ENCODE measurements around the gene CPM.
"Not testable (repeated sequence)": the region's sequence is repeated elsewhere in the genome, so short reads cannot be mapped to it uniquely, and the experiment has no call there.

Gene CPM

DNA sequence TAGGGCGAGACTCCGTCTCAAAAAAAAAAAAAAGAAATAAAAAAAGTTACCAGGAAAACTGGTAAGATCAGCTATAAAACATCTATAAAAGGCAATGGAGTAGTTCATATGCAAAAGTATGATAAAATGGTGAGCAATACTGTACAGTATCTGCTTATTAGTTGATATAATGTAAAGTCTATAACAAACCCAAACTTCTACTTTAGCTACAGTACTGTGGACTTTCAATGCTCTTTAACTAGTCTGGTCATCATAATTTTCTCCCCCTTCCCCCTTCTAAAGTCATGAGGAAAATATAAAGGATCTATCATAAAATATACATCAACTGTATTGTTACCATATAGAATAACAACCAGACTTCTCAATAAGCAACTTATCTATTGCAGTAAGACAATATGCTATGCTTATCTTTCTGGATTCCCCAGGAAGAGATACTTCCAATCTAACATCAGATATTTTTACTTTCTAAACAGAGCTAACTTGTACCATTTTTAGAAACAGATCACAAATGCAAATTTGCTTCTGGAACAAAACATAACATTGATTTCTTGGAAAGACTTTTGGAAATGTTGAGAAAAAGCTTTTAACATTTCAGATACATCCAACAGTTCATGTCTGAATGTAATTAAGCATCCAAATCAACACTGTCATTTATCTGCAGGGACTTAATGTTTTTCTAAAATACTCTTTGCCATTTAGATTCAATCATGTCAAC is 81.2 kb downstream of the CPM start:
- no peak for DNase-seq (ENCODE audit: low read depth)

DNA sequence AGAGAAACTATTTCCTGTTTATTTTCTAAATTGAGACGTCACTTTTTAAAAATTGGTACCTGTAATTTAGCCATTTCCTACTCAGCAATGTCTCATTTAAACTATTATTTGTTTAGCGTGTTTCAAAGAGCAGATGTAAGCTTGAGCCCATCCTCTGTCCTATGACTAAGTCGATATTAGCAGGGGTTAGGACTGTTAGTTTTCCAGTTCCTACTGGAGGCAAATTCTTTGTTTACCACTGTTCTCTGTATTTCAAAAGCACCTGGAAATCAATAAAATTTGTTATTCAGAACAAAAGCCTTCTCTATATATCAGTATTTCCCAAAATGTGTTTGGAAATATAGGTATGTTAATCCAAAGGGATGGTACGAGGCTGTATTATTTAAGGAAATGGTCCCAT is 82.6 kb downstream of the CPM start:
- DNase-seq (ENCODE audit: low read depth), result no peak

DNA sequence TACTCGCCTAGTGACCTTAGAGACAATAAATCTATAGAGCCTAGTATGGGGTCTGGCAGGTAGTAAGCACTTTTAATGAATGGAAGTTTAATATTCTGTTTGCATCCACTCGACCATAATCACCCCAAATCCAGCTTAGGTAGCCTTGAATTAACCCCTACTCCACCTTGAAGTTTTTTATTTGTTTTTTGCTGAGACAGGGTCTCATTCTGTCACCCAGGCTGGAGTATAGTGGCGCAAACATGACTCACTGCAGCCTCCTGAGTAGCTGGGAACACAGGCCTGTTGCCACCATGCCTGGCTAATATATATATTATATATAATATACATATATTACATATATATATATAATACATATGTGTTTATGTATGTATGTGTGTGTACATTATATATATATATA is 86.2 kb downstream of the CPM start:
- no peak for DNase-seq (ENCODE audit: low read depth)

DNA sequence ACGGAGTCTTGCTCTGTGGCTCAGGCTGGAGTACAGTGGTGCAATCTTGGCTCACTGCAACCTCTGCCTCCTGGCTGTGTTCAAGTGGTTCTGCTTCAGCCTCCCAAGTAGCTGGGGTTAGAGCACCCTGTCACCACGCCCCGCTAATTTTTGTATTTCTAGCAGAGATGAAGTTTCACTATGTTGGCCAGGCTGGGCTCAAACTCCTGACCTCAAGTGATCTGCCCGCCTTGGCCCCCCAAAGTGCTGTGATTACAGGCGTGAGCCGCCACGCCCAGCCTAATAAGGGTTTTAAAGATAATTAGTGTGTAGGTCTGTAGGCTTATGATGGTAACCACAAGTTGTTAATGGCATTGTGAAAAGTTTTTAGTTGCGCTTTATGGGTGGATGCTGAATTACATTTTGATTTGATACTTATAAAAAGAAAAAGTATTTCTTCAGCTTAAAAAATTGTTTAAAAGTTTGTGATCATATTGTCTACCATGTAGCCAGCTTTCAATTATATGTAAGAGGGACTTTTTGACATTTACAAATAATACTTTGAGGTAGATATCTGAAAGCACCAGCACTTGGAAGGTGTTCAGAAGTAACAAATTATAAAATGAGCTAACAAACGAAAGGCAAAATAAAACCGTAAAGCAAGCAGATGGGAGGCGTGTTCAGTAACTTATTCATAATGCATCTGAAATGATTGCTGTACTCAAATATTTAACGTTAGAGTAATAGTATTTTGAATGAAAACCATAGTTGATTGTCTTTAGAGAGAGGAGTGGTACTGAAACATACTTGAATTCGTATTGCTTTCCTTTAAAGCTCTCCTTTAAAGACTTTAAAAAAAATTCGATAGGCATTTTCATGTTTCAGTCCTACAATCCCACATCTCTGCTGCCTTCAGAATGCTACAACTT is 87.9 kb downstream of the CPM start:
- DNase-seq (ENCODE audit: low read depth), result no peak

DNA sequence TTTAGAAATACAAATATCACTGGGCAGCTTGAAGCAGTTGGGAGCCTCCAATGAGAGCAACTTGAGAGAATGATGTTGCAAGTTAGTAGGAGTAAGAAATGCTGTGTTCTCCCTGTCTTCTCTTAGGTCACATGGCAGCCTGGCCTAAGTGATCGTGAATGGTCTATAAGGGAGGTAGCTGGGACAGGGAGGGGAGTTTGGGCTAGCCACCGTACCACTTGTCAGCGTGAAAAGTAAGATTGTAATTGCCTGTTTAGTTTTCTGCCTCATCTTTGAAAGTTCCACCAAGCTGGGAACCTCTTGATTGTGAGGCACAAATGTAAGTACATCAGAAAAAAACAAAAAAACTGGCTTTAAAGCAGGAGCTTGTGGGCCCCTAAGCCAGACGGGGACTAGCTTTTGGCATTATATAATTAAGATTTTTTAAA is 88.6 kb downstream of the CPM start:
- no peak for DNase-seq (ENCODE audit: low read depth)

DNA sequence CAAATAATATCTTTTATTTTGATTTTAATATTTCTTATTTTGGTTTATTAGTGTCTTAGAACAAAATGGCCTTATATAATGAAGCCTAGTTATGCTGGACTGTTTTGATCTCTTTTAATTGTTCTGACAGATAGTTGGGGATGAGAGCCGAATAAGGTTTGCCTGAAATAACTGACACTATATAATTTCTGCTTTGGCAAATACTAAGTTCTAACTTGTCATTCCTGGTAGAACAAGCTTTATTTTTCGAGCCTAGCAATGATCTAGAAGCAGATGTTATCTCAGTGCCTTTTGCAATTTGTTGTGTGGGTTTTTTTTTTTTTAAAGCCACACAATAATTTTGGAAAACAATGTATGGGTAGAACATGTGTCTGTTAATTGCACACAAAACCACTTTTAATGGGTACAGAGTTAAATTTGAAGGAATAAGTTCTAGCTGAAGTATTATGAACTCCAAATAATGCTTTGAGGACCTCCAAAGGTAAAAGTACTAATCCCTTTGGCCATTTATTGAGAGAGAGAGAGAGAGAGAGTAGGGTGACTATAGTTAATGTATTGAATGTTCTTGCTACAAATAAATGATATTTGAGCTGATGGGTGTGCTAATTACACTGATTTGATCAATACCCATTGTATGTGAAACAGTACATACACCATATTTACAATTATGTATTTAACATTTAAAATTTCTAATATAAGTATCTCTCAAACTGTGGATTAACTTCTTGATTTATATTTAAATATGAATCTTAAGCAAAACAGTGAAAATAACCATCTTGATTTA is 90.0 kb downstream of the CPM start:
- DNase-seq (ENCODE audit: low read depth), result no peak

DNA sequence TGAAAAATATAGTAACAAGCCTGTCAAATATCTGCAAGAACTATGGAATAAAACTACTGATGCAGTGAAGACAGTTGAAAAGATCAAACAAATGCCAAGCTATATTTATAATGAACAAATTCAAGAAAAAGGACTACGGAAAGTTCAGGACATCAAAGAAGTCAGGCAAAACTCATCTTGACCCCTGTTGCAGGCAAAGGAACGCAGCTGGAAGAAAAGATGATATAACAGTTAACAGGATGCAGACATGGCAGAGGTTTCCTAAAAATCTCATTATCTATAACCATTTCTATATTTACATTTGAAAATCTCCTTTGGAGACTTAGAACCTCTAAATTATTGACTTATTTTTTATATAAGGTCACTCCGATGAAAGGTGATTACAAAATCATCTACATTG is 90.8 kb downstream of the CPM start:
- no peak for DNase-seq (ENCODE audit: low read depth)

DNA sequence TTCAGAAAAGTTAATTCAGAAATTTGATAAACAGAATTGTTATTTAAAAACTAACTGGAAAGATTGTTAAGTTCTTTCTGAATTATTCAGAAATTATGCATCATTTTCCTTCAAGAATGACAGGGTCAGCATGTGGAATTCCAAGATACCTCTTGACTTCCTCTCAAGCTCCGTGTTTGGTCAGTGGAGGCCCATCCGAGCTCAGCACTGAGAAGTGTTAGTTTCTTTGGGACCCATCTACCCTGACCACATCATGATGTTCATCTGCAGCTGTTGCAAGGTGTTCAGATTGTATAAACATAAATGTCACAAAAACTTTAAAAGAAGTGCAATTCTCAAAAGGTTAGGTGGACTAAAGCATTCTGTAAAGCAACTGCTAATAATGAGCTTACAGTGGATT is 91.3 kb downstream of the CPM start:
- DNase-seq (ENCODE audit: low read depth), result no peak

DNA sequence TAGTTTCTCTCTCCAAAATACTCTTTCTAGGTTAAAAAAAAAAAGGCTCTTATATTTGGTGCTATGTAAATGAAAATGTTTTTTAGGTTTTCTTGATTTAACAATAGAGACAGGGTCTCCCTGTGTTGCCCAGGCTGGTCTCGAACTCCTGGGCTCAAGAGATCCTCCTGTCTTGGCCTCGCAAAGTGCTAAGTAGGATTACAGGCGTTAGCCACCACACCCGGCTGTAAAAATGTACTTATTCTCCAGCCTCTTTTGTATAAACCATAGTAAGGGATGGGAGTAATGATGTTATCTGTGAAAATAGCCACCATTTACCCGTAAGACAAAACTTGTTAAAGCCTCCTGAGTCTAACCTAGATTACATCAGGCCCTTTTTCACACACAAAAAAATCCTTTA is 91.8 kb downstream of the CPM start:
- DNase-seq (ENCODE audit: low read depth), result not testable (repeated sequence)

DNA sequence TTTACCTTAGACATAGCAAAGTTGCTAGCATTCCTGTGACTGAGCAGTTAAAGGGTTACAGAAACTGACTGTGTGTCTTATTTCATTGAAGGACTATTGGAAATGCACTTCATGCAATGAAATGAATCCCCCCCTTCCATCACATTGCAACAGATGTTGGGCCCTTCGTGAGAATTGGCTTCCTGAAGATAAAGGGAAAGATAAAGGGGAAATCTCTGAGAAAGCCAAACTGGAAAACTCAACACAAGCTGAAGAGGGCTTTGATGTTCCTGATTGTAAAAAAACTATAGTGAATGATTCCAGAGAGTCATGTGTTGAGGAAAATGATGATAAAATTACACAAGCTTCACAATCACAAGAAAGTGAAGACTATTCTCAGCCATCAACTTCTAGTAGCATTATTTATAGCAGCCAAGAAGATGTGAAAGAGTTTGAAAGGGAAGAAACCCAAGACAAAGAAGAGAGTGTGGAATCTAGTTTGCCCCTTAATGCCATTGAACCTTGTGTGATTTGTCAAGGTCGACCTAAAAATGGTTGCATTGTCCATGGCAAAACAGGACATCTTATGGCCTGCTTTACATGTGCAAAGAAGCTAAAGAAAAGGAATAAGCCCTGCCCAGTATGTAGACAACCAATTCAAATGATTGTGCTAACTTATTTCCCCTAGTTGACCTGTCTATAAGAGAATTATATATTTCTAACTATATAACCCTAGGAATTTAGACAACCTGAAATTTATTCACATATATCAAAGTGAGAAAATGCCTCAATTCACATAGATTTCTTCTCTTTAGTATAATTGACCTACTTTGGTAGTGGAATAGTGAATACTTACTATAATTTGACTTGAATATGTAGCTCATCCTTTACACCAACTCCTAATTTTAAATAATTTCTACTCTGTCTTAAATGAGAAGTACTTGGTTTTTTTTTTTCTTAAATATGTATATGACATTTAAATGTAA is 93.5 kb downstream of the CPM start:
- DNase-seq (ENCODE audit: low read depth), result no peak

DNA sequence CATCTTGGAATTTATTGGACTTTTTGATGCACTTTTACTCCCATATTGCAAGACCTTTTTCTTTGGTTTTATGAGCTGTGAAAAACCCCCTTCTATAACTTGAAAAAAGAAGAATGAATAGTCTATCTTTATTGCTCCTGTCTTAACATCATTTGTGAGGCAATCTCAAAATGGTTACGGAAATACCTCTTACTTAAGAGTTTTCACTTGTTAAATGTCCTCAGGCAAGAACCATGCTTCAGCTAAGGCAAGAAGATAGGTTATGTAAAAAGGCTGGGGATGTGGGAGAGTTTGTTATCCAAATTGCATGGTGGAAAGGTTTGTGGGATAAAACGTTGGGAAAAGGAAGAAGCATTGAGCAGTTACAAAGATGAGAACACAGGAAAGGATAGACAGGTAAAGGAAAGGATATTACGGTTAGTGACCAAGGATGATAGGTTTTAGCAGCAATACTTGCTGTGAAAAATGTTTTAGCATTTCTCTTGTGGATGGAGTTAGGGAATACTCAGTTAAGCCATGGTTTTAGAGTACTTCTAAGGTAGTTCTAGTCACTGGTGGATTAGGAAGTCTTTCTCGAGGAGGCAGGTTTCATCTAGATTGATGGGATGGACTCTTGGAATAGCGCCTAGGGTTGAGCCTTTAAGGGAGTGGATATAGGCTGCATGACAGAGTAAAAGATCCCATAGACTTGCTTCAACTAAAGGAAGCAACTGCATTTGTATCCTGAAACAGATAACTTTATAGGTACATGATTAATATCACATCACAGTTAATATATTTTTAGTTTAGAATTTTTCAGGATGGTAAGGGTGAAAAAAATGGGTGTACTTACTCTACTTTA is 94.7 kb downstream of the CPM start:
- peak; percentile 20 for DNase-seq (ENCODE audit: low read depth)

DNA sequence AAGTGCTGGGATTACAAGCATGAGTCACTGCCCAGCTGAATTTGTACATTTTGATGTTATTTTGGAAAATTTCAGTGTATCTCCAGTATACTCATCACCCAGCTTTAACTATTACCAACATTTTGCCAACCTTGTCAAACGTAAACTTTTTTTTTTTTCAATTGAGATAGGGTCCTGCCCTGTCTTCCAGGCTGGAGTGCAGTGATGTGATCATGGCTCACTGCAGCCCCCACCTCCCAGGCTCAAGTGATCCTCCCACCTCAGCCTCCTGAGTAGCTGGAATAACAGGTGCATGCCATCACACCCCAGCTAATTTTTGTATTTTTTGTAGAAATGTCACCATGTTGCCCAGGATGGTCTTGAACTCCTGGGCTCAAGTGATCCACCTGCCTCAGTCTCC is 95.8 kb downstream of the CPM start:
- no peak for DNase-seq (ENCODE audit: low read depth)

DNA sequence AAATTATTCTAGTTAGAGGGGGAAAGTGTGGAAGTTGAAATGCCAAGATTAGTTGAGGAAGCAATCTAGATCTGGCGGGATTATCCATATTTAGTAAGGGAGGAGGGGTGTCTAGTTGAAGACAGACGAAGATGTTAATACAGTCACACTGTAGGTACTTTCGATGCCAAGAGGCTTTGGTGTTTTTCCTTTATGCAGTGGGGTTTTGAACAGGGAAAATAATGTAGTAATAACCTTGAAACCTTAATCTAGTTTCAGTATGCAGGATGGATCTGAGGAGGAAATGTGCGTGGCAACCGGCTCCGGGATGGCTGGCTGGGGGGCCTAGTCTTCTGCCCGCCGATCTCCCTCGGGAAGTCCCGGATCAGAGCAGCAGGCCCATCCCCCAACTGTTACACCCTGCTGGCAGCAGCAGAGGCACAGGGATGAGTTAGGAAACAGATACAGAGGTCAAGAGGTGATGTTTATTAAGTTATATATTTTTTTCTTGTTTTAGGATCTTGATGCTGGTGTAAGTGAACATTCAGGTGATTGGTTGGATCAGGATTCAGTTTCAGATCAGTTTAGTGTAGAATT is 97.5 kb downstream of the CPM start:
- DNase-seq (ENCODE audit: low read depth), result no peak

DNA sequence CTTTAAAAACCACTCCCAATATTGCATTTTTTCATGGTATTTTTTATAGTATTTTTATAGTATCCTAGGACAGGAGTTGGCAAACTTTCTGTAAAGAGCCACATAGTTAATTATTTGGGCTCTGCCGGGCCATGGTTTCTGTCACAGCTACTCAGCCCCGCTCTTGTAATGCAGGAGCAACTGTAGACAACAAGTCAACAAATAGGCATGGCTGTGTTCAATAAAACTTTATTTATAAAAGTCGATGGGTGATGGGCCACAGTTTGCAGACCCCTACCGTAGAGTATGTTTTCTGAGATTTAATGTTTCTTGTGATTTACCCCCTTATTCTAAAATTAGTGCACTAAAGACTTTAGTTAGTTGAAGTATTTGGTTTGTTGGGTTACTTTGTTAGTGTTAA is 99.5 kb downstream of the CPM start:
- DNase-seq (ENCODE audit: low read depth), result no peak

DNA sequence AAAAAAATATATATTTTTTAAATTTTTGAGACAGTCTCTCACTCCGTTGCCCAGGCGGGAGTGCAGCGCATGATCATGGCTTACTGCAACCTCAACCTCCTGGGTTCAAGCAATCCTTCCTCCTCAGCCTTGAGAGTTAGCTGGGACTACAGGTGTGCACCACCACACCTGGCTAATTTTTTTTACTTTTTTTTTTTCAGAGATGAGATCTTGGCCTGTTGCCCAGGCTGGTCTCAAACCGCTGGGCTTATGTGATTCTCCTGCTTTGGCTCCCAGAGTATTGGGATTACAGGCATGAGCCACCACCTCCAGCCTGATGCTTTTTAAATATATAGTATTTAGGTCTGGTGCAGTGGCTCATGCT is 100.5 kb downstream of the CPM start:
- DNase-seq (ENCODE audit: low read depth), result no peak

DNA sequence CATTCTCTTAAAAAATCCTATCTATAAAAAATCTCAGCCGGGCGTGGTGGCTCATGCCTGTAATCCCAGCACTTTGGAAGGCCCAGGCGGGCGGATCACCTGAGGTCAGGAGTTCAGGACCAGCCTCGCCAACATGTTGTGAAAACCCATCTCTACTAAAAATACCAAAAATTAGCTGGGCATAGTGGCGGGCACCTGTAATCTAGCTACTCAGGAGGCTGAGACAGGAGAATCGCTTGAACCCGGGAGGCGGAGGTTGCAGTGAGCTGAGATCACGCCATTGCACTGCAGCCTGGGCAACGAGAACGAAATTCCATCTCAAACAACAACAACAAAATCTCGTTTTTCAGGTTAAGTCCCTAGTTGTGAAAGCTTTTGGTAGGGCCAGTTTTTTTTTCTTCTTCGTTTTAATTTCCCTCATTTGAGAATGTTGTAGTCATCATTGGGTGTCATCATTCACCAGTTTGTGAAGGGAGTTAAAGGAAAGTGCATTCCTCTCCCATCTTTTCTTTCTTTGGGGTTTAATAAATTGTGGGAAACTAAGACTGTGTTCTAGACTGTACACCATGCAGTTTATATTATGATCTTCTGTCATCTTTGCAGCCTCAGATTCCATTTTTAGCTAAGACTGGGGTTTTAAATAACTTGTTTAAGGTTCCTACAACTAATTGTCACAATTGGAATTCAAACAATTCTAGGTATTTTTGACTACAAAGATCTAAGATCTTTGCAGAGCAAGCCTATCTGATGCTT is 101.0 kb downstream of the CPM start:
- peak; percentile 47 for DNase-seq (ENCODE audit: low read depth)

DNA sequence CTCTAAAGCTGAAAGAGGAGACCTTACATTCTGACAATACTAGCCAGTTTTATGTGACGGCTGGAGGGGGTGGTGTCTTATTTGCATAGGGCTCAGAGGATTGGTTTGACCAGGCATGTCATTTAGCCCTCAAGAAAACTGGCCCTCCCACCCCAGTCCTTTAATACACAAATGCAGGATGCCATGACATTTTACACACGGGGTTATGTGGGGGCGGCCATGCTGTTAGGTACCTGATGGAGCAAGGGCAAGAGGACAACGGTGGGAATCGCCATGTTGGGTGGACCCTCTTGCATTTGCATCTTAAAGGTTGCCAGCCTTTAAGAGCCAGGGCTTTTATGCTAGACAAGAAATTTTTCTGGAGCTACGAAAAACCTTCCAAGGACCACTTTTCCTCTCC is 101.7 kb downstream of the CPM start:
- DNase-seq (ENCODE audit: low read depth), result no peak

DNA sequence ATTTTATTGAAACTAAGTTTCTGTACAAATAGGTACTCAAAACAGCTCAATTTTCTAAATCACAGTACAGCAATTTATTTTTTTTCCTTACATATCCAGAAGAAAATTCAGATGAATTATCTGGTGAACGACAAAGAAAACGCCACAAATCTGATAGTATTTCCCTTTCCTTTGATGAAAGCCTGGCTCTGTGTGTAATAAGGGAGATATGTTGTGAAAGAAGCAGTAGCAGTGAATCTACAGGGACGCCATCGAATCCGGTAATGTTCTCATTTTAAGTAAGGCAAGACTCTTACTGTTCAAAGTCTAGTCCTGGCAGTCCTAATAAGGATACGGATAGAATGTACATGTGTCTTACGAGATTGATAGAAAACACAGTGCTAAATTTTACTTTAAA is 104.3 kb downstream of the CPM start:
- no peak for DNase-seq (ENCODE audit: low read depth)

DNA sequence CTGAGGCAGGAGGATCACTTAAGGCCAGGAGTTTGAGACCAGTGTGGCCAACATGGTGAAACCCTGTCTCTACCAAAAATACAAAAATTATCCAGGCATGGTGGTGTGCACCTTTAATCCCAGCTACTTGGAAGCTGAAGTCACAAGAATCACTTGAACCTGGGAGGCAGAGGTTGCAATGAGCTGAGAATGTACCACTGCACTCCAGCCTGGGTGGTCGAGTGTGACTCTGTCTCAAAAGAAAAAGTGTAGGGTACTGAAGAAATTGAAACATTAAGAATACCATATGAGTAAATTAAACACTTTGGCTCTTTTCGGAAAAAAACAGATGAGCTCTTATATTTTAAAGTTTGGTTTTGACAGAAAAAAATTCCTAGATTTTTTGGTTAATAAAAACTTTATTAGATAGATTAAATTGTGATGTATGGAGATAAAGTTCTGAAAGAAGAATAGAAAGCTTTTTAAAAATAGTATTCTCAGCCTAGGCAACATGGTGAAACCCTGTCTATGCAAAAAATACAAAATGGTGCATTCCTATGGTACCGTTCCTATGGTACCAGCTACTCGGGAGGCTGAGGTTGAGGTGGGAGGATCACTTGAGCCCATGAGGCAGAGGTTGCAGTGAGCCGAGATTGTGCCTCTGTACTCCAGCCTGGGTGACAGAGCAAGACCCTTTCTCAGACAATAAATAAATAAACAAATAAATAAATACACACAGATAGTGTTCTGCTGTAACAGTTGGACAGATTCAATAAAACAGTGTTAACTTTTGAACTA is 104.9 kb downstream of the CPM start:
- no peak for DNase-seq (ENCODE audit: low read depth)

Measured in EH (cell line).